COLO668 (cell line): ENCODE data around the gene TMEM131L.
"Not testable (repeated sequence)": the region's sequence is repeated elsewhere in the genome, so short reads cannot be mapped to it uniquely, and the experiment has no call there.

Experiments used
- DNase-seq: peaks from one replicate; lab custom pipeline; 2025; ENCODE audit not compliant: unreplicated experiment; lab: John Stamatoyannopoulos, UW

Gene TMEM131L

GRCh38 chr4:153466081-153466948 is at the start of gene TMEM131L:
Gene TMEM131L (plus strand): TSS chr4:153466360. CDS start chr4:153466398, 38 bp downstream.
- DNase-seq = peak; percentile 83

- DNase-seq = not testable (repeated sequence)
These were observed 49.7 kb upstream of the TMEM131L start for GRCh38 chr4:153416456-153416855.

- no peak for DNase-seq
These were observed 48.0 kb upstream of the TMEM131L start for GRCh38 chr4:153418121-153418520.

DNA sequence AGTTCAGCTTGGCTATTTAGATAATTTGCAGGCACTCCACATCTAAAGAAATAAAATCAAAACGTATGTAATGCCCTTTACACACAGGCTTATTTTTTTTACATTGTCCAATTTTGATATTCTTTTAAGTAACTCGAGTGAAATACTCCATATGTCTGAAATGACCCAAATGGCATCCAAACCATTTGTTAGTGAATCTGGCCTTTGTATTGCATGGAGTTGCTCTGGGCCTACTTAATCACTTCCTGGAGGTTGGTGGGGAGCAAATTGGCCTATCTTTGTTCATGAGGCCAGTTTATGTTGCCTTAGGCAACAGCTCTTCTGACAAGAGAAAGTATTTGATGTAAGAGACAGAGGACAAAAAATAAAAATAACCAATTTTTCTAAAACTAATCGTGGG is 47.6 kb upstream of the TMEM131L start:
- DNase-seq = no peak

- no peak for DNase-seq
These were observed 47.1 kb upstream of the TMEM131L start for GRCh38 chr4:153419029-153419428.

DNA sequence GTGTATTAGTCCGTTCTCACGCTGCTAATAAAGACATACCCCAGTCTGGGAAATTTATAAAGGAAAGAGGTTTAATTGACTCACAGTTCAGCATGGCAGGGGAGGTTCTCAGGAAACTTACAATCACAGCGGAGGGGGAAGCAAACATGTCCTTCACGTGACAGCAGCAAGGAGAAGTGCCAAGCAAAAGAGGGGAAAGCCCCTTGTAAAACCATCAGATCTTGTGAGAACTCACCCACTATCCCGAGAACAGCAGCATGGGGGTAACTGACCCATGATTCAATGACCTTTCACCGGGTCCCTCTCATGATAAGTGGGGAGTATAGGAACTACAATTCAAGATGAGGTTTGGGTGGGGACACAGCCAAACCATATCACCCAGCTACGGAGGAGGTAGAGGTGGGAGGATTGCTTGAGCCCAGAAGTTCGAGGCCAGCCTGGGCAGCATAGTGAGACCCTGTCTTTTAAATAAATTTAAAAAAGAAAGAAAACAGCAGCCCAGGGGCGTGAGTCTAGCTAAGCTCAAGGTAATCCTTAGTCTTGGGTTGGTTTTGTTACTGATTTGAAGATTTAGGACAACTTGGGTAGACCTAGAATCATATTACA is 46.4 kb upstream of the TMEM131L start:
- no peak for DNase-seq

DNA sequence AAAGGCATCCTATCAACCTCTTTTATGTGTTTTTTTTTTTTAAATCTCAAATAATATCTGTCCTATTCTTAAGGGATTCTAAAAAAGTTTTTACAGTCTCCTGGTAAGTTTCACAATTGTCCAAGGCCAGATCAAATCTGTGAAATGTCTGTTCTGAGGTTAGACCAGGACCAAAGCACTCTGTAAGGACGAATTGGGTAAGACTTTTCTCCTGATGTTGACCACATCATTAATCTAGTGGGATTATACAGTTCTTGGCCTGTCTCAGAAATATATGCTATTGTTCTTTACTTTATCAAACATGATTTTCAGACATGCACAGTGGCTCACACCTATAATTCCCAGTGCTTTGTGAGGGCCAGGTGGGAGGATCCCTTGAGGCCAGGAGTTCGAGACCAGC is 45.8 kb upstream of the TMEM131L start:
- no peak for DNase-seq

GRCh38 chr4:153421941-153422340 is 44.2 kb upstream of the TMEM131L start:
- DNase-seq = no peak

DNA sequence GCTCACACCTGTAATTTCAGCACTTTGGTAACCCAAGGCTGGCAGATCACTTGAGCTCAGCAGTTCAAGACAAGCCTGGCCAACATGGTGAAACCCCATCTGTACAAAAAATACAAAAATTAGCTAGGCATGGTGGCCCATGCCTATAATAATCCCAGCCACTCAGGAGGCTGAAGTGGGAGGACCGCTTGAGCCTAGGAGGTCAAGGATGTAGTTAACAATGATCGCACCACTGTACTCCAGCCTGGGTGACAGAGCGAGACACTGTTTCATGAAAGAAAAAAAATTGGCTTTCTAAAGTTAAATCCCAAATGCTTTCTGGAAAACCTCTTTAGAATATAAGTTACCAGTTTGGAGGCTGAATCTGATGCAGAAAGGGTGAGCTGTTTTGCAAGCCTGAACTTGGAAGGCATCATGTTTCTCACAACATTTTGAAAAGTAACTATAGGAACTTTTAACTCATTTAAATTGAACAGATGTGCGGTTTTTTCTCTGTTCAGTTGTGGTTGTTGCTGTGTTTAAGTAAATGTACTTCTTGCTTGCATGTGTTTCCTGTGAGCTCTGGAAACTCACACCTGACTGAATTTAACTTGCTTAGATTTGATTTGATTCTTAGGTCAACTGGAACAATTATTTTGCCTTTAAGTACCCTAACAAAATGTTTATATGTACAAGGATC is 39.8 kb upstream of the TMEM131L start:
- DNase-seq = no peak

DNA sequence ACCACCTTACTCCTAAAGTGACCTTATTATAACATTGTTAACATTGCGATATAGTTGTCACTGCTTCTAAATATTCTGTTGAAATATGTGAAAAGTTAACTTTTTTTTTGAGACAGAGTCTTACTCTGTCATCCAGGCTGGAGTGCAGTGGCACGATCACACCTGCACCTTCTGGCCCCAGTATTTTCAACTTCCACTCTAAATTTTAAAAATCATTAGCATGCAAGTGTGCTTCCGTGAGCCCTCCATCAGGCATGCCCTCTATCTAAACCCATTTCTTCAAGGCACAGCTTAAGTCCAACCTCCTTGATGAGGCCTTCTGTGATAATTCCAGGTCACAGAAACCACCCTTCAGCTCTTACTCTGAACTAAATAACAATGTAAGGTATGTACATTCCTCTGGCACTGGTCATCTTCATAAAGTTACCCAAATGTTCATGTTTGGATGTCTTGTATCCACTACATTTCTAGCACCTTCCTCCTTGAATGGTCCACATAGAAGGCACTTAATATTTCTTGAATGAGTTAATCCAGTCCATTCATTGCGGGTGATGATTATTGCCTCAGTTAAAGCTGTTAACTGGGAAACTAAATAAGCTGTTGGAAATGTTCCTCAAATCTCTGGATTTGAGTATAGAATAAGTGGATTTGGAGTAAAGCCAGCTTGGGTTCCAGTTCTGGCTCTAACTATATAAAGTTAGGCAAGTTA is 38.6 kb upstream of the TMEM131L start:
- no peak for DNase-seq

DNA sequence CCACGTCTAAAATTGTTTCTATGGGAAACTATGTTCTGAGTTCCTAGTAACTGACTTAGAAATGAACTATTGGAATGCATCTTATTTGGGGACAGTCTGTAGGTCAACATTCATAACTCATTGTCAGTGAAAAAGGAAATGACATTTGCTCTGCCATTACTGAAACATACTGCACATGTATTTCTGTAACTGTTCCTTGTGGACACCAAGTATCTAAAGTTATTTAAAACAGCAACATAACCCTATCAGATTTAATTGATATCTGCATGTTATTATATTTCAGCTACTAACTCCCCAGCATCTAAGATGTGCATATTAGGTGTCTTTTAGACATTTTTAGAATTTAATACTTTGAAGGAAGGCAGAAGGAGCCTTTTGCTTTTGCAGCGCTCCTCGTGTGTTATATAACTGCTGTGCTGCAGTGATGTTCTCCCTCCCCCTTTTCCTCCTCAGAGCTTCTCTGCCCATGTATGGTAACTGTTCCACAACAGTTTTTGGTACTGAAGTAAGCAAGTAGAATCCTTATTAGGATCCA is 37.2 kb upstream of the TMEM131L start:
- no peak for DNase-seq

DNA sequence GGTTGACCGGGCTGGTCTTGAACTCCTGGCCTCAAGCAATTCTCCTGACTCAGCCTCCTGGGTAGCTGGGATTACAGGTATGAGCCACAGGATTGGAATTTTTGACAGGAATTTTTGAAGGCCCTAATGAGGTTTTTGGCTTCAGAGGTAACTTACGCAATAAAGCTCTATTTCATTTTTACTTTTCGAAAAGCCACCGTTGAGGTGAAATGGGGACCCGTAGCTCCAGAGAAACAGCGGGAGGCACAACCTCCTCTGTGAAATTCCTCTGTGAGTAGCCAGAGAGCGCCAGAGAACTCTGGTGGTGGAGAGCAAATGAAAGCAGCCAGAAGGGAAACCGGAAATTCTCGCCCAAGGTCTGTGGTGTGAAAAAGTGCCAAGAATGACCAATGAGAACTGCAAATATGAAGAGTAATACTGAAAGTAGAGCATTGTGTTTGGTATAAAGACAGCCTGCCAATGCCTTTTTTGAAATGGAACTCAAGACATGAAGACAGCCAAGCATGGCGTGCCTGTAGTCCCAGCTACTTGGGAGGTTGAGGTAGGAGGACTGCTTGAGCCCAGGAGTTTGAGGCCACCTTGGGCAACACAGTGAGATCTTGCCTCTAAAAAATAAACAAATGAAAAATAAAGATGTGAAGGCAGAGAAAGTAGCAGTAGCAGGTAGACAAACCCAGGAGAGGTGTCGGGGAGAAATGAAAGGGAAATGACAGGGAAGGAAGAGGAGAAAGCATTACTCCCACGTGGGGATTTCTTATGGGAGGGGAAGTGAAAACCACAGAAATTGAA is 33.0 kb upstream of the TMEM131L start:
- peak; percentile 14 for DNase-seq

DNA sequence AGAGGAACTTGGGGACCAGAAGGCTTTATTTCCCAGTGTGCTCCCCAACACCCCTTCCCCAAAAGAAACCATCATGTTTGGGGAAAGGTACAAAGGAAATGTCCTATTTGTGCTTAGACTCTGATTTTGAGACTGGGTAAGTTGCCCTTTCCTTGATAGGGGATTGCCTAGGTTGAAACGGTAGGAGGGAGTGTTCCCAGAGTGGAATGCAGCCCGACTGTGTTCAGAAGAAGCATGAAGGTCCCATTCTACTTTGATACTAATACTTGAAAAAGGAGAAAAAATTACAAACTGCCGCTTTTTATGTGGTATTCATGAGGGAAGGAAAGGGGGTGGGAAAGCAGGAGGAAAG is 32.4 kb upstream of the TMEM131L start:
- no peak for DNase-seq

DNA sequence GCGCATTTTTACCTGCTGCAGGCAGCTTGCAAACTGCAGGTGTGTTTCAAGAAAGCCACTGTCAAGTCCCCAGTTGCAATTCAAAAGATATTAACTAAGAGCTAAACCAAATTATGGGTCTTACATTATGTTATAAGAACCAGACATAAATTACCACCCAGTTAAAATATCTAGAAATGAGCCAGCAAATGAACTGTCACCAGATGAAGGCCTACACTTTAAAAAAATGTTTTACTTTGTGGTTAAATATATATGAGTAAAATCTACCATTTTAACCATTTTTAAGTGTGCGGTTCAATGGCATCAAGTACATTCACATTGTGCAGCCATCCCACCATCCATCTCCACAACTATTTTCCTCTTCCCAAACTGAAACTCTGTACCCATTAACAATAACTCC is 32.0 kb upstream of the TMEM131L start:
- no peak for DNase-seq

DNA sequence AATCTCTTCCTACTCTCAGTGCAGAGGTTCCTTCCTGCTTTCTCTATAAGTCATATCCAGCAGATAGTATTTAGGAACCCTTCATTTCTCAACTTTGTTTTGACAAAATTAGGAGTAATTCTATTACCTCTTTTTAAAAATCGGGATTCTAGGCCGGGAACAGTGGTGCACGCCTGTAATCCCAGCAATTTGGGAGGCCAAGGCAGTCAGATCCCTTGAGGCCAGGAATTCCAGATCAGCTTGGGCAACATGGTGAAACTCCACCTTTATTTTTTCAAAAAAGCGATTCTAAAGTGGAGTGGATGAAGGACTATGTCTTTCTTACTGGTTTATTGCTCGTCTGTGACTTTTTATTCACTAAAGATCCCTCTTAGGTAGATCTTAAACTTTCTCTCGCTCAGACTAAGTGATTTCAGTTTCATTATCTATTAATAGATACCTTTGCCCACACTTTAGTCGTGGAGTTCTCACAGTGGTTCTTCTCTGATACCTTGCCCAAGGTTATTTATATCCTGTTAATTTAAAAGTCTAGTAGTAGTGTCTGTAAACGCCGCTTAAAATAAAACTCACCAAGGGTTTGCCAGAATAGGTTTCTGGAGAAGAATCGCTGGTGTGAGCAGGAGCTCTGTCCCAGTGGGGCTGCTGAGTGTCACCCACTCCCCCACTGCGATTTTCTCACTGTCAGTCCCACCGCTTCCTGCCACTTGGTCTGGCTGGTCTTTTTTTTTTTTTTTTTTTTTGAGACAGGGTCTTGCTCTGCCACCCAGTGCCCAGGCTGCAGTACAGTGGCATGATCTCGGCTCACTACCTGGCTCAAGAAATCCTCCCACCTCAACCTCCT is 27.0 kb upstream of the TMEM131L start:
- DNase-seq = no peak

GRCh38 chr4:153439831-153440230 is 26.3 kb upstream of the TMEM131L start:
- no peak for DNase-seq

DNA sequence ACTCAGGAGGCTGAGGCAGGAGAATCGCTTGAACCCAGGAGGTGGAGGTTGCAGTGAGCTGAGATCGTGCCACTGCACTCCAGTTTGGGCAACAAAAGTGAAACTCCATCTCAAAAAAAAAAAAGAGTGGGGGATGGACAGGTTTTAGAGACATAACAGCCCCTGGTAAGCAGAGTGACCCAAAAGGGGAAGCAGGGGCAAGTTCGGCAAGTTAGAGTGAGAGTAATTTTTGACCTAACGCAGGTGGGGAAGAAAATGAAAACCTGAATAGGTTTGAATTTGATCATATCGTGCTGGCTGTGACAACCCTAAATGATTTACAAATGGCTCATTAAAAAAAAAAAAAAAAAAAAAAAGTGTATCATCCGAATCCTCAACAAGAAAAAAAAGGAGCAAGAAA is 25.7 kb upstream of the TMEM131L start:
- DNase-seq = no peak

- no peak for DNase-seq
These were observed 18.8 kb upstream of the TMEM131L start for GRCh38 chr4:153447175-153447905.
